Upper lobe of left lung (tissue), 6 donors: Measurements from ENCODE around the gene LUZP1. TPM values are rescaled to one million over a fixed set of nuclear protein-coding genes. Genes with fewer than 3 reads are reported as not detected.

ENCODE experiments used
- ATAC-seq, 2 donors: fragments of 200-7000 bp; cut with Tn5 transposase; one replicate each; pipeline ENCODE4 v1.9.1; 2022; ENCODE audit warnings: mild to moderate bottlenecking in 2 of 2, moderate library complexity in 2 of 2; ENCODE audit not compliant: low FRiP score in 2 of 2
- DNase-seq, 2 donors: peaks; one replicate each; pipeline ENCODE4 v3.0.0-alpha.2; 2019 to 2020
- H3K27ac ChIP-seq, 4 donors: fragments of 200-600 bp; sonication (generic); one replicate each; pipeline ENCODE4 v1.5.1; 2016 to 2019
- H3K27me3 ChIP-seq, 4 donors: fragments of 200-600 bp; sonication (generic); one replicate each; pipeline ENCODE4 v1.5.1; 2017 to 2019
- H3K36me3 ChIP-seq, 4 donors: fragments of 200-600 bp; sonication (generic); one replicate each; pipeline ENCODE4 v1.5.1; 2016 to 2019
- H3K4me1 ChIP-seq, 4 donors: fragments of 200-600 bp; sonication (generic); one replicate each; pipeline ENCODE4 v1.5.1; 2018 to 2019
- H3K4me3 ChIP-seq, 4 donors: fragments of 200-600 bp; sonication (generic); one replicate each; pipeline ENCODE4 v1.5.1; 2017 to 2019; ENCODE audit warnings: mild to moderate bottlenecking in 2 of 4, moderate library complexity in 1 of 4
- H3K9me3 ChIP-seq, 4 donors: fragments of 200-600 bp; sonication (generic); one replicate each; pipeline ENCODE4 v1.5.1; 2018 to 2019
- EP300 ChIP-seq, 4 donors: sonication (generic); formaldehyde crosslinking; IDR thresholded peaks; one replicate each; pipeline ENCODE4 v1.5.1; 2017; ENCODE audit warnings: antibody characterized with exemption in 4 of 4, control low read depth in 2 of 4
- POLR2A ChIP-seq, 4 donors: fragments of 450-650 bp; IDR thresholded peaks; one replicate each; pipeline ENCODE4 v1.5.1; 2016 to 2017; ENCODE audit warnings: antibody characterized with exemption in 4 of 4, mild to moderate bottlenecking in 2 of 4
- POLR2AphosphoS5 ChIP-seq, 2 donors: sonication (generic); formaldehyde crosslinking; IDR thresholded peaks; one replicate each; pipeline ENCODE4 v1.5.1; 2017; ENCODE audit warnings: antibody characterized with exemption in 2 of 2
- WGBS, 2 donors: methylation state at CpG; one replicate each; pipeline ENCODE4 v1.1.5; 2017 to 2018; 5-methylcytosine and 5-hydroxymethylcytosine counted together
- small RNA-seq, 4 donors: library from RNA; depleted of rRNA; stranded (forward); fragments of <200 nt; gene quantifications; one replicate each; pipeline ENCODE3, GENCODE V24; 2016
- total RNA-seq, 6 donors: library from RNA; depleted of rRNA in 4 of 6; stranded (reverse); fragments of >200 nt in 4 of 6; gene quantifications; one replicate each; pipeline versions ENCODE4 v1.1.0 to v1.2.1, GENCODE V29; 2016 to 2021
- TF ChIP-seq, protein P1 (sequence below), 6 experiments: fragments of 450-650 bp in 4 of 6; fragments of 200-600 bp in 2 of 6; sonication (generic) in 2 of 6; IDR thresholded peaks; one replicate each; pipeline ENCODE4 v1.5.1; 2016 to 2019; ENCODE audit warnings: antibody characterized with exemption in 6 of 6
- donor health status: DM: no; HTN: no; CAD: no; lungs with moderate emphysema.
- donor health status: DM: no; HTN: yes; CAD: no; lungs with severe emphysema.

Gene LUZP1
- total RNA-seq, 6 donors from 2014 or later, result 12.6 to 33.0 (median 21.2) TPM

DNA sequence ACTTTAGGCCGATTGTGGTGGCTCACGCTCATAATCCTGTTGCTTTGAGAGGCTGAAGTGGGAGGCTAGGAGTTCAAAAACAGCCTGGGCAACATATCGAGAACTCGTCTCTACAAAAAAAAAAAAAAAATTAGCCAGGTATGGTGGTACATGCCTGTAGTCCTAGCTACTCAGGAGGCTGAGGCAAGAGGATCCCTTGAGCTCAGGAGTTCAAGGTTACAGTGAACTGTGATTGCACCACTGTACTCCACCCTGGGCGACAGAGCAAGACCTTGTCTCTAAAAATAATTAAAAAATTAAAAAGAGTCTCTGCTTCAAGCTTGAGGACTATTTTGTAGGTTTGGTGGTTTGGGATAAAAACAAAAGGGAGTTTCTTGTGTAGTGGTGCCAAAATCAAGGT is 128.1 kb downstream of the LUZP1 start:
- no peaks in the 10 kb centered on the region for H3K27me3 ChIP-seq
- 84 to 87% methylated on average over 5 of the region's 5 CpGs for WGBS, 2 donors

DNA sequence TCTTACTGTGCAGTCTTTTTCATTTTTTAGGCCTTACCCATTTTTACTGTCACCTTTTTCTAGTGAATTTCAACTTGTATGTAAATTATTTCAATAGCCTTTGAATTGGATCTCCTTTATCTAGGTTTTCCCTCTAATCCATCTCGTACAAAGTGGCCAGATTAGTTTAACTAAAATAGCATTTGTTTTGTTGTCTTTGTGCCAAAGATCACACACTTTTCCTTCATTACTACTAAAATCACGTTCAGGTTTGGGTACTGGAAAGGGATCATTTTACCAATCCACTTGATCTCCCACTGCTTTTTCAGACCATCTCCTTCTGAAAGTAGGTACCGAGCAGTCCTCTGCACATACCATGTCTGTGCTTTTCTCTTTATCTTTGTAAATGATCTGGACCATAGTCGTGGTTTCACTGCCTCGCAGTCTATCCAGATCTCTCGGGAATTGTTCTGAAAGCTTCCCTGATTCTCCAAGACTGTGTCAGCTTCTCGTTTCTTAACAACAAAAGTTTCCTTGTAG is 129.3 kb downstream of the LUZP1 start:
- ATAC-seq, result no peak

More for the DNA sequence above, 128.1 kb downstream of the LUZP1 start:
- Histone ChIP-seq H3K4me3 (no peak overlapping the region), H3K4me1 (peaks cover 0 to 4% (median 2%) of the 10 kb centered on the region in 4 donors), H3K36me3 (no peaks in the 10 kb centered on the region), H3K9me3 (no peaks in the 10 kb centered on the region), H3K27ac (no peak overlapping the region)
- no peak for ATAC-seq
- DNase-seq, result no peak
- no peak for TF ChIP-seq POLR2A (IDR thresholded peaks at IDR 0.05)

DNA sequence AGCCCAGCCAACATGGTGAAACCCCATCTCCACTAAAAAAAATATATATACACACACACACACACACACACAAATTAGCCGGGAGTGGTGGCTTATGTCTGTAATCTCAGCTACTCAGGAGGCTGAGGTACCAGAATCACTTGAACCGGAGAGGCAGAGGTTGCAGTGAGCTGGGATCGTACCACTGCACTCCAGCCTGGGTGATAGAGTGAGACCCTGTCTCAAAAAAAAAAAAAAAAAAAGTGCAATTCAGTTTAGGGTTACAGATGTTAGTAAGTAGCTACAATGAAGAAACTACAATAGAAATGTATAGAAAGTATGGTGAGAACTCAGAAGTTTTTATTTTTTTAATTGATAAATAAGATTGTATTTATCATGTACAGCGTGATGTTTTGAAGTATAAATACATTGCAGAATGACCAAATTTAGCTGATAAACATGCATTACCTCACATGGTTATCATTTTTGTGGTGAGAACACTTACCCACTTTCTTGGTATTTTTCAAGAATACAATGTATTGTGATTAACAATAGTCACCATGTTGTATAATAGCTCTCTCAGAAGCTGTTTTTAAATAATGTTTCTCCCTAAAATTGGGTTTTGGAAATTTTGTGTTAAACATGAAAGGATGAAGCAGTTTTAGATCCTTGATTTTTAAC is 131.4 kb downstream of the LUZP1 start:
- ATAC-seq, result no peak
- TF ChIP-seq EP300 (IDR thresholded peaks at IDR 0.05), result no peak
- no peak for TF ChIP-seq POLR2AphosphoS5 (IDR thresholded peaks at IDR 0.05)
- no peak for TF ChIP-seq POLR2A (IDR thresholded peaks at IDR 0.05)
- TF ChIP-seq, protein P1, sequence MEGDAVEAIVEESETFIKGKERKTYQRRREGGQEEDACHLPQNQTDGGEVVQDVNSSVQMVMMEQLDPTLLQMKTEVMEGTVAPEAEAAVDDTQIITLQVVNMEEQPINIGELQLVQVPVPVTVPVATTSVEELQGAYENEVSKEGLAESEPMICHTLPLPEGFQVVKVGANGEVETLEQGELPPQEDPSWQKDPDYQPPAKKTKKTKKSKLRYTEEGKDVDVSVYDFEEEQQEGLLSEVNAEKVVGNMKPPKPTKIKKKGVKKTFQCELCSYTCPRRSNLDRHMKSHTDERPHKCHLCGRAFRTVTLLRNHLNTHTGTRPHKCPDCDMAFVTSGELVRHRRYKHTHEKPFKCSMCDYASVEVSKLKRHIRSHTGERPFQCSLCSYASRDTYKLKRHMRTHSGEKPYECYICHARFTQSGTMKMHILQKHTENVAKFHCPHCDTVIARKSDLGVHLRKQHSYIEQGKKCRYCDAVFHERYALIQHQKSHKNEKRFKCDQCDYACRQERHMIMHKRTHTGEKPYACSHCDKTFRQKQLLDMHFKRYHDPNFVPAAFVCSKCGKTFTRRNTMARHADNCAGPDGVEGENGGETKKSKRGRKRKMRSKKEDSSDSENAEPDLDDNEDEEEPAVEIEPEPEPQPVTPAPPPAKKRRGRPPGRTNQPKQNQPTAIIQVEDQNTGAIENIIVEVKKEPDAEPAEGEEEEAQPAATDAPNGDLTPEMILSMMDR (IDR thresholded peaks at IDR 0.05), result no peak
- 88 to 93% methylated on average over 3 to 4 of the region's 4 CpGs for WGBS, 2 donors
- H3K27me3 ChIP-seq, result no peaks in the 10 kb centered on the region
- H3K4me1 ChIP-seq, result peaks cover 0 to 4% (median 1%) of the 10 kb centered on the region in 4 donors
- no peak overlapping the region for H3K27ac ChIP-seq
- no peak for DNase-seq
- no peak overlapping the region for H3K4me3 ChIP-seq
- no peaks in the 10 kb centered on the region for H3K9me3 ChIP-seq
- no peaks in the 10 kb centered on the region for H3K36me3 ChIP-seq

More for the DNA sequence above, 129.3 kb downstream of the LUZP1 start:
- peaks cover 0 to 4% (median 1%) of the 10 kb centered on the region in 4 donors for H3K4me1 ChIP-seq
- no peaks in the 10 kb centered on the region for H3K36me3 ChIP-seq
- no peaks in the 10 kb centered on the region for H3K9me3 ChIP-seq
- TF ChIP-seq POLR2AphosphoS5 (IDR thresholded peaks at IDR 0.05) (no peak), EP300 (IDR thresholded peaks at IDR 0.05) (no peak), POLR2A (IDR thresholded peaks at IDR 0.05) (no peak)
- TF ChIP-seq, protein P1 (IDR thresholded peaks at IDR 0.05), result no peak
- 65 to 74% methylated on average over 7 of the region's 7 CpGs for WGBS, 2 donors
- no peak overlapping the region for H3K27ac ChIP-seq
- no peaks in the 10 kb centered on the region for H3K27me3 ChIP-seq
- no peak for DNase-seq
- no peak overlapping the region for H3K4me3 ChIP-seq

DNA sequence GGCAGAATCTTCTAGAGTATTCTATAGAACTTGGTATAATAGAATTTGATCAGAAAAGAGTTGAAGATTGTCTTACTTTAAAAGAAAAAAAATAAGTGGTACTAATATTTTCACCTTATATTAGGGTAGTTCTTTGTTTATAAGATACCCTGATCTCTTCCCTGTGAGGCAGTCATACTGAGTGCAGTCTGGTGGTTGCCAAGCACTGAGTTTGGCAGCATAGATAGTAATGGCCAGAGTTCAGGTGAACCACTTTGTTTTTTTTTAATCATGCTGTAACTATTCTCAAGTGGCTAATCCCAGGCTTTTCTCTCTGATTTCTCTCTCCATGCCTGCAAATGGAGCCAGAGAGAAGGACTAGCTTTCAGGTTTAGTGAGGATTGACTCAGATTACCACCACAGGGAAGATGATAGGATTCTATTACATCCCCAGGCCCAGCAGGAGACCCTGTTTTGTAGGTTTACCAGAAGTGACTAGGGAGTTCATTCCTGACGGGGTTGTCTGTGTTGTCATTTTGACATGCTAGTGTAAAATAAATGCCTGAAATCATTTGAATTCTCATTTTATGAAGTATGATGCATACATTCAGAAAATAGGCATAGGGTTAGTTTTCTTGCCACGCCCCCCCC is 132.7 kb downstream of the LUZP1 start:
- TF ChIP-seq, protein P1 (IDR thresholded peaks at IDR 0.05), result no peak
- no peak for TF ChIP-seq POLR2A (IDR thresholded peaks at IDR 0.05)
- no peak for TF ChIP-seq POLR2AphosphoS5 (IDR thresholded peaks at IDR 0.05)
- no peak for TF ChIP-seq EP300 (IDR thresholded peaks at IDR 0.05)
- peaks cover 0 to 4% (median 1%) of the 10 kb centered on the region in 4 donors for H3K4me1 ChIP-seq
- H3K27me3 ChIP-seq, result no peaks in the 10 kb centered on the region
- no peak for ATAC-seq
- WGBS, 2 donors, result 90 to 95% methylated on average over 2 of the region's 2 CpGs
- no peaks in the 10 kb centered on the region for H3K36me3 ChIP-seq
- no peak overlapping the region for H3K4me3 ChIP-seq
- no peak for DNase-seq
- no peaks in the 10 kb centered on the region for H3K9me3 ChIP-seq
- H3K27ac ChIP-seq, result no peak overlapping the region

Small RNAs within 50 kb of the gene (small RNA-seq; reads per million reads assigned to genes)
- gene MIR3115 (0 reads per million in 4 donors), gene MIR4419A (0 reads per million in 4 donors), gene RNU6-135P (0 reads per million in 4 donors), gene RNU6-514P (0 reads per million in 4 donors)

Other genes starting within 250 kb of the LUZP1 start
- not detected for gene LACTBL1, start 196.0 kb downstream of the LUZP1 start, total RNA-seq
- not detected for gene TEX46, start 153.0 kb downstream of the LUZP1 start, total RNA-seq
- gene KDM1A, start 149.4 kb downstream of the LUZP1 start, total RNA-seq, result 10 to 100 TPM; 29.0 to 56.7 (median 42.6) TPM
- gene HTR1D, start 48.6 kb upstream of the LUZP1 start, total RNA-seq, result under 1 TPM in 3 of 6 donors, not detected in 3; 0.20 to 0.51 (median 0.46) TPM
- 10 to 100 TPM; 43.9 to 97.7 (median 73.5) TPM for gene HNRNPR, start 175.4 kb upstream of the LUZP1 start, total RNA-seq
- 10 to 100 TPM in 2 of 6 donors, 1 to 10 TPM in 4; 5.5 to 11.3 (median 8.2) TPM for gene ZNF436, start 201.0 kb upstream of the LUZP1 start, total RNA-seq